Brain microvascular endothelial cell (primary cell): Measurements from ENCODE around the gene CRHR2.

Experiments
- DNase-seq: peaks from one replicate; pipeline ENCODE4 v3.0.0-alpha.2; 2020
- H3K27ac ChIP-seq: fragments of 250-450 bp; sonication (Bioruptor Pico); 2 replicates; pipeline ENCODE4 v1.5.1; 2020; ENCODE audit warnings: mild to moderate bottlenecking, moderate library complexity
- H3K27me3 ChIP-seq: fragments of 250-450 bp; sonication (Bioruptor Pico); replicated peaks from 2 replicates; pipeline ENCODE4 v1.5.1; 2020; ENCODE audit warnings: mild to moderate bottlenecking
- H3K36me3 ChIP-seq: fragments of 250-450 bp; sonication (Bioruptor Pico); replicated peaks from 2 replicates; pipeline ENCODE4 v1.5.1; 2020; ENCODE audit warnings: mild to moderate bottlenecking
- H3K4me3 ChIP-seq: 2 replicates; pipeline ENCODE4 v1.5.1; 2011; ENCODE audit warnings: low read depth, mild to moderate bottlenecking, control low read depth, low read length, moderate library complexity
- CTCF ChIP-seq: IDR thresholded peaks from 2 replicates; pipeline ENCODE4 v1.5.1; 2011; ENCODE audit warnings: low read depth, mild to moderate bottlenecking, moderate library complexity, low read length, control low read depth, inconsistent platforms; ENCODE audit errors: missing control alignments
- in situ Hi-C: cut with HindIII; loops from 2 replicates; pipeline ENCODE4 v1.10.0; 2017; ENCODE audit warnings: low sequenced_read_pairs, low pct_ligation_motif_present

CRHR2 gene

GRCh38 chr7:30728591-30729100 lies 46.4 kb upstream of the CRHR2 start:
- DNase-seq, result no peak
- in situ Hi-C loops, result no loop called here
- no peak for TF ChIP-seq CTCF
- Histone ChIP-seq H3K27me3 (peaks cover 22% of the 10 kb centered on the region), H3K4me3 (no peak overlapping the region), H3K36me3 (no peaks in the 10 kb centered on the region), H3K27ac (no peak overlapping the region)

GRCh38 chr7:30727061-30727945 lies 45.0 kb upstream of the CRHR2 start:
- no peak for TF ChIP-seq CTCF
- peaks cover 22% of the 10 kb centered on the region for H3K27me3 ChIP-seq
- in situ Hi-C loops, result no loop called here
- no peak overlapping the region for H3K27ac ChIP-seq
- H3K4me3 ChIP-seq, result no peak overlapping the region
- H3K36me3 ChIP-seq, result no peaks in the 10 kb centered on the region
- no peak for DNase-seq

- H3K4me3 ChIP-seq, result no peak overlapping the region
- H3K27me3 ChIP-seq, result peaks cover 22% of the 10 kb centered on the region
These were observed 44.2 kb upstream of the CRHR2 start for GRCh38 chr7:30726296-30727006.

GRCh38 chr7:30723776-30724175 lies 41.5 kb upstream of the CRHR2 start:
- Histone ChIP-seq H3K27ac (no peak overlapping the region), H3K27me3 (peaks cover 11% of the 10 kb centered on the region), H3K4me3 (no peak overlapping the region), H3K36me3 (no peaks in the 10 kb centered on the region)
- no peak for DNase-seq
- in situ Hi-C loops, result no loop called here
- no peak for TF ChIP-seq CTCF

More at GRCh38 chr7:30726296-30727006, 44.2 kb upstream of the CRHR2 start:
- no peak for TF ChIP-seq CTCF
- no peak for DNase-seq
- in situ Hi-C loops, result no loop called here
- H3K27ac ChIP-seq, result no peak overlapping the region
- H3K36me3 ChIP-seq, result no peaks in the 10 kb centered on the region

GRCh38 chr7:30722671-30723070 lies 40.4 kb upstream of the CRHR2 start:
- H3K27me3 ChIP-seq, result peaks cover 9% of the 10 kb centered on the region
- H3K27ac ChIP-seq, result no peak overlapping the region
- TF ChIP-seq CTCF, result no peak
- DNase-seq, result no peak
- in situ Hi-C loops, result no loop called here
- H3K36me3 ChIP-seq, result no peaks in the 10 kb centered on the region
- H3K4me3 ChIP-seq, result no peak overlapping the region
